Measurements from ENCODE around the gene BRCC3. TPM values are rescaled to one million over a fixed set of nuclear protein-coding genes. Genes with fewer than 3 reads are reported as not detected.

The BRCC3 gene
- total RNA-seq, 6 donors from 2014 or later, result 11.6 to 21.0 (median 16.1) TPM

GRCh38 chrX:155035688-155036087 is 35.6 kb upstream of the BRCC3 start:
- TF ChIP-seq EP300 (IDR thresholded peaks at IDR 0.05), result no peak
- no peak for TF ChIP-seq POLR2AphosphoS5 (IDR thresholded peaks at IDR 0.05)
- no peak for TF ChIP-seq CTCF (IDR thresholded peaks at IDR 0.05)
- no peak for TF ChIP-seq POLR2A (IDR thresholded peaks at IDR 0.05)
- Histone ChIP-seq H3K36me3 (peaks cover 0 to 15% (median 0%) of the 10 kb centered on the region in 4 donors), H3K4me1 (no peaks in the 10 kb centered on the region), H3K27me3 (no peaks in the 10 kb centered on the region), H3K4me3 (no peak overlapping the region), H3K27ac (no peak overlapping the region), H3K9me3 (no peaks in the 10 kb centered on the region)
- ATAC-seq (ENCODE audit: low FRiP score in 2 of 2), result no peak
- DNase-seq, result no peak
- 94 to 98% methylated on average over 4 of the region's 4 CpGs for WGBS, 2 donors

- ATAC-seq (ENCODE audit: low FRiP score in 2 of 2), result no peak
- TF ChIP-seq EP300 (IDR thresholded peaks at IDR 0.05) (no peak), POLR2A (IDR thresholded peaks at IDR 0.05) (no peak)
- Histone ChIP-seq H3K4me3 (no peak overlapping the region), H3K27ac (no peak overlapping the region), H3K36me3 (peaks cover 0 to 4% (median 2%) of the 10 kb centered on the region in 4 donors), H3K9me3 (no peaks in the 10 kb centered on the region), H3K4me1 (peaks cover 0 to 2% (median 0%) of the 10 kb centered on the region in 4 donors), H3K27me3 (no peaks in the 10 kb centered on the region)
- no peak for DNase-seq
- 69 to 90% methylated on average over 6 of the region's 6 CpGs for WGBS, 2 donors
These were observed 25.0 kb upstream of the BRCC3 start for GRCh38 chrX:155046129-155046810.

- WGBS, 2 donors, result 63 to 98% methylated on average over 5 of the region's 5 CpGs
- no peak for ATAC-seq (ENCODE audit: low FRiP score in 2 of 2)
- no peaks in the 10 kb centered on the region for H3K27me3 ChIP-seq
These were observed 24.3 kb upstream of the BRCC3 start for GRCh38 chrX:155046811-155047528.

GRCh38 chrX:155048977-155049619 is 22.2 kb upstream of the BRCC3 start:
- 43 to 58% methylated on average over 7 to 9 of the region's 9 CpGs for WGBS, 2 donors
- Histone ChIP-seq H3K27me3 (no peaks in the 10 kb centered on the region), H3K36me3 (peaks cover 0 to 15% (median 2%) of the 10 kb centered on the region in 4 donors), H3K4me1 (peaks cover 0 to 2% (median 0%) of the 10 kb centered on the region in 4 donors), H3K27ac (no peak overlapping the region), H3K4me3 (no peak overlapping the region), H3K9me3 (no peaks in the 10 kb centered on the region)
- TF ChIP-seq EP300 (IDR thresholded peaks at IDR 0.05), result no peak
- no peak for TF ChIP-seq POLR2AphosphoS5 (IDR thresholded peaks at IDR 0.05)
- peak in 3 of 6 experiments; percentile 37 to 40 (median 38) for TF ChIP-seq CTCF (IDR thresholded peaks at IDR 0.05)
- ATAC-seq (ENCODE audit: low FRiP score in 2 of 2) (peak in 1 of 2 donors; percentile 39), DNase-seq (peak in 1 of 2 donors; percentile 38)

More at GRCh38 chrX:155046811-155047528, 24.3 kb upstream of the BRCC3 start:
- DNase-seq, result no peak
- Histone ChIP-seq H3K9me3 (no peaks in the 10 kb centered on the region), H3K4me1 (peaks cover 0 to 2% (median 0%) of the 10 kb centered on the region in 4 donors), H3K4me3 (no peak overlapping the region), H3K27ac (no peak overlapping the region), H3K36me3 (peaks cover 0 to 6% (median 2%) of the 10 kb centered on the region in 4 donors)
- TF ChIP-seq POLR2A (IDR thresholded peaks at IDR 0.05) (no peak), POLR2AphosphoS5 (IDR thresholded peaks at IDR 0.05) (no peak), CTCF (IDR thresholded peaks at IDR 0.05) (no peak), EP300 (IDR thresholded peaks at IDR 0.05) (no peak)
